HFFc6 (cell line): ENCODE data around the gene PTPN12. TPM values are rescaled to one million over a fixed set of nuclear protein-coding genes. Genes with fewer than 3 reads are reported as not detected.

ENCODE experiments used
- DNase-seq: peaks from one replicate; pipeline ENCODE4 v3.0.0-alpha.2; 2018
- H3K27ac Mint-ChIP-seq: 2 replicates; pipeline ENCODE4 v1.8.0; 2020; ENCODE audit warnings: mild to moderate bottlenecking, mixed read lengths
- H3K27me3 Mint-ChIP-seq: 2 replicates; pipeline ENCODE4 v1.8.0; 2021; ENCODE audit warnings: mild to moderate bottlenecking, moderate library complexity, mixed read lengths; ENCODE audit not compliant: insufficient read depth
- H3K36me3 Mint-ChIP-seq: 2 replicates; pipeline ENCODE4 v1.8.0; 2021; ENCODE audit warnings: low read depth, mixed read lengths
- H3K4me1 Mint-ChIP-seq: 2 replicates; pipeline ENCODE4 v1.8.0; 2020; ENCODE audit warnings: low read depth, mixed read lengths
- H3K4me3 Mint-ChIP-seq: 2 replicates; pipeline ENCODE4 v1.8.0; 2020; ENCODE audit warnings: mild to moderate bottlenecking, moderate library complexity, mixed read lengths
- H3K9me3 Mint-ChIP-seq: 2 replicates; pipeline ENCODE4 v1.8.0; 2020; ENCODE audit warnings: mild to moderate bottlenecking, mixed read lengths
- CTCF ChIP-seq: fragments of 200-600 bp; sonication (generic); IDR thresholded peaks from 2 replicates; pipeline ENCODE4 v1.5.0; 2021; ENCODE audit warnings: antibody characterized with exemption, mild to moderate bottlenecking
- total RNA-seq, 6 experiments: library from RNA; stranded (reverse); fragmentation: NEBNext Ultra II Directional; extraction: Animal tissue kit (Norgen Biotek cat#: 25700); gene quantifications; 2 replicates in 1 of 6; 3 replicates in 5 of 6; pipeline ENCODE4 v1.2.3, GENCODE V29; 2021

The PTPN12 gene
- total RNA-seq, 6 experiments from 2014 or later: 50.7 to 62.1 (median 56.4) TPM

DNA sequence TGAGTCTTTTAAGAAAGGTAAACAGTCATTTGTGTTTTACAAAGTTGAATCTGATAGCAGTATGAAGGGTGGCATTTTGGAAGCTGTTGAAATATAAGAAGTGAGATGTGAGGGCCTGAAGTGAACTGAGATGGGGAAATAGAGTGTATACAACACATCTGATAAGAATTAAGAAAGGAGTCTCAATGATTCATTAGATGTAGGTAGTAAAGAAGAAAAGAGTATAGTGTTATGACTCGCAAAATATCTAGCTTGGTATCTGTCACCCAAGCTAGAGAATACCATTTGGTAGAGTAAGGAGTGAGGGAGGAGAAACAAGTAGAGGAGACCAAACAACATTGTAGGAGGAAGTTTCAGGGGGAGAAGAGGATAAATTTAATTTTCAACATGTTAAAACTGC is 5.3 kb downstream of the PTPN12 start:
- TF ChIP-seq CTCF: no peak
- peak overlapping the region; percentile 40 for H3K4me3 Mint-ChIP-seq
- DNase-seq: peak; percentile 21
- H3K9me3 Mint-ChIP-seq: no peaks in the 10 kb centered on the region
- H3K27ac Mint-ChIP-seq: peak overlapping the region; percentile 70
- peaks cover 27% of the 10 kb centered on the region for H3K36me3 Mint-ChIP-seq
- peaks cover 73% of the 10 kb centered on the region for H3K4me1 Mint-ChIP-seq
- peaks cover 2% of the 10 kb centered on the region; the same call in 1 of the 2 replicates for H3K27me3 Mint-ChIP-seq

- H3K4me1 Mint-ChIP-seq: peaks cover 78% of the 10 kb centered on the region
- peak overlapping the region; percentile 70 for H3K27ac Mint-ChIP-seq
- no peaks in the 10 kb centered on the region for H3K9me3 Mint-ChIP-seq
- no peak for DNase-seq
- peaks cover 2% of the 10 kb centered on the region; the same call in 1 of the 2 replicates for H3K27me3 Mint-ChIP-seq
- H3K4me3 Mint-ChIP-seq: peak overlapping the region; percentile 40
- TF ChIP-seq CTCF: no peak
- peaks cover 25% of the 10 kb centered on the region for H3K36me3 Mint-ChIP-seq
These were observed 5.8 kb downstream of the PTPN12 start for GRCh38 chr7:77542895-77543294.

GRCh38 chr7:77543910-77544309 is 6.8 kb downstream of the PTPN12 start:
- Mint-ChIP-seq H3K4me3 (no peak overlapping the region), H3K27me3 (no peaks in the 10 kb centered on the region; the same call in 1 of the 2 replicates), H3K9me3 (no peaks in the 10 kb centered on the region), H3K36me3 (peaks cover 21% of the 10 kb centered on the region), H3K4me1 (peaks cover 86% of the 10 kb centered on the region), H3K27ac (0 out of 2 replicates have a peak overlapping the region, but pooled peaks have one; percentile 21)
- TF ChIP-seq CTCF: no peak
- DNase-seq: no peak

DNA sequence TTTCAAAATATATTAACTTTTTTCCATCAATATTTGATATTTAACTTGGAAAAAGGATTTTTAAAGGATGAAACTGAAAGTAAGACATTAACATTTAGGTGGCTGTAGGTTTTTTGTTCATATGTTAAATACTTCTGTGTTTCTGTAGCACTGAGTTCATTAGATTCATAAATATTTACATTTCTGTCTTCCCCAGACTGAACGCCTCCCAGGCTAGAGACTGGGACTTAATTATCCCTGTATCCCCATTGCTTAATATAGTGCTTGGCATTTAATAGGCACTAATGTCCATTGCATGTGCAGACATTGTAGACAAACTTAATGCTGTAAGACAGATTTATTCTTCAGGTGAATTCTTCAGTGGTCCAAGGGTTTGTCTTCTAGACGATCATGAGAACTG is 7.4 kb downstream of the PTPN12 start:
- Mint-ChIP-seq H3K27ac (0 out of 2 replicates have a peak overlapping the region, but pooled peaks have one; percentile 12), H3K4me1 (peaks cover 85% of the 10 kb centered on the region), H3K9me3 (no peaks in the 10 kb centered on the region), H3K4me3 (peak overlapping the region; percentile 20; the same call in 1 of the 2 replicates), H3K36me3 (peaks cover 18% of the 10 kb centered on the region), H3K27me3 (no peaks in the 10 kb centered on the region; the same call in 1 of the 2 replicates)
- no peak for TF ChIP-seq CTCF
- no peak for DNase-seq

GRCh38 chr7:77548206-77548605 is 11.1 kb downstream of the PTPN12 start:
- Mint-ChIP-seq H3K27me3 (no peaks in the 10 kb centered on the region), H3K36me3 (peaks cover 12% of the 10 kb centered on the region), H3K9me3 (no peaks in the 10 kb centered on the region), H3K27ac (peak overlapping the region; percentile 1; the same call in 1 of the 2 replicates), H3K4me1 (peaks cover 82% of the 10 kb centered on the region), H3K4me3 (no peak overlapping the region)
- no peak for TF ChIP-seq CTCF
- no peak for DNase-seq
